Astrocyte of the spinal cord (primary cell): ENCODE data around the gene MOV10L1.

Experiments used
- DNase-seq: peaks from one replicate; pipeline ENCODE4 v3.0.0; 2011; ENCODE audit warnings: low read depth, low spot score
- H3K4me3 ChIP-seq: 2 replicates; pipeline ENCODE4 v1.5.1; 2011; ENCODE audit warnings: low read depth, mild to moderate bottlenecking, low read length, moderate library complexity
- CTCF ChIP-seq: IDR thresholded peaks from 2 replicates; pipeline ENCODE4 v1.5.1; 2012; ENCODE audit warnings: low read depth, mild to moderate bottlenecking, low read length, inconsistent platforms
- in situ Hi-C: cut with HindIII; loops from 2 replicates; pipeline ENCODE4 v1.10.0; 2017; ENCODE audit warnings: low sequenced_read_pairs

MOV10L1 gene

GRCh38 chr22:50067244-50067643, 22.6 kb upstream of the MOV10L1 start:
- no peak overlapping the region for H3K4me3 ChIP-seq
- TF ChIP-seq CTCF, result no peak
- in situ Hi-C loops, result no loop called here
- DNase-seq, result no peak

DNA sequence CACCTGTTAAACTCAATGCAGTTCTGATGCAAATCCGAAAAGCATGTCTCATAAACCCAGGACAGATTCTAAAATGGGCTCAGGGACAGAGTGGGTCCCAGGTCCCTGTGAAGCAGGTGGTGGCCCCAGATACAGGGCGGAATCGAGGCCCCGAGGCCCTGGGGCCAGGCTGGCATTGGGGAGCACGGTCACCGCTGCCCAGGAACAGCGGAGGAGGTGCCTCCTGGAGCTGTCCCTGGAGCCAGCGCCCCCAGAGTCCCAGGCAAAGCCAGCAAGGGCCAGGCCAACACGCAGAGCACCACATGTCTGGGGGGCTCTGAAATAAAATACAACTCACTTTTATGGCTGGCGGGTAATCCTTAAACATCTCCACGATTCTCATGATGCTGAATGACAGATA, 21.7 kb upstream of the MOV10L1 start:
- in situ Hi-C loops, result no loop called here
- no peak overlapping the region for H3K4me3 ChIP-seq
- no peak for DNase-seq
- no peak for TF ChIP-seq CTCF

DNA sequence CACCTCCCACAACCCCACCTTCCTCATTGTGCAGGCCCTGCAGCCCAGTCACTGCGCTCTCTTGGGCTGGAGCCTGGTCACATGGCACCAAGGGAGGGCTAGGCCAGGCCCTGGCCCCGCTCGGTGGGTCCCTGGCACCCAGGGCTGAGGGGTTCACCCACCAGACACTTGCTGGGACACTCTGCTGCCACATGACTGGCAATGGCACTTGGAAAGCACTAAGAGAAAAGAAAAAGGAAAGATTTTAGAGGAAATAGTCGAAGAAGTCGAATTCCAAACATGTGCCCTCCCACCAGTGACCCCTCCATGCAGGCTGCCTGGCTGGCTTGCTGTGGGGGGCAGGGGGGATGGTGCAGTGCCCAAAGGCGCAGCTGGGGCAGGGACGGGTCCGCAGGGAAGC, 19.4 kb upstream of the MOV10L1 start:
- no peak for TF ChIP-seq CTCF
- no peak overlapping the region for H3K4me3 ChIP-seq
- DNase-seq, result no peak
- in situ Hi-C loops, result no loop called here

DNA sequence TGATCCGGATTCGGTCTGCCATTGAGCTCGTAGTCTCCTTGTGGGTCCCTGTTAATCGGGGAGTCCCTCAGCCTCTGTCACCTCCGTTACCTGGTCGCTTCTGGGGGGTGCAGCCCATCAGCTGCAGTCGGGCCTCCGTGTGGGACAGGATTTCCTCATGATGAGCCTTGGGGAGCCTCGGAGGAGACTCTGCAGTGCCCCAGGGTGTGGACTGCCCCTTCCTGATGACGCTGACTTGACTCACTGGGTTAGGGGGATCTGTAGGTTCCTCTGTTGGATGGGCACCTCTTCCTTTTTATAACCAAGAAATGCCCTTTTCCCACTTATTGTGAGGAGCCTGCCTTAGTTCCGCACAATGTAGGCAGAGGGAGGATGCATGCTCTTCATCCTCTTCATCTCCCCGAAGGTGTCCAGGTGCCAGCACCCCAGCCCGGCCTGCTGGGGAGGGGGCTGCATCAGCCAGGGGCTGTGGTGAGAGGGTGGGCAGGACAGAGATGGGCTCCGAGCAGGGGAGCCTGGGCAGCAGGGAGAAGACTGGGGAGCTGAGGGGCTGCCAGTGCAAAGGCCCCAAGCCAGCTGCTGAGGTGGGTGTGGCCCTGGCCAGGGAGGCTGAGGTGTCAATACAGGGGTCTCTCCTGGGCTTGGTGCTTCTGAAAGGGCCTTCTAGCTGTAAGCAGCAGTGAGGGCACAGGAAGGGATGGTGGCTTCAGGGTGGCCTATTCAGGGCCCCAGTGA, 18.2 kb upstream of the MOV10L1 start:
- TF ChIP-seq CTCF, result no peak
- in situ Hi-C loops, result no loop called here
- DNase-seq, result no peak
- no peak overlapping the region for H3K4me3 ChIP-seq

- in situ Hi-C loops, result no loop called here
- no peak for DNase-seq
- TF ChIP-seq CTCF, result no peak
- no peak overlapping the region for H3K4me3 ChIP-seq
Measured at GRCh38 chr22:50072167-50072555, 17.6 kb upstream of the MOV10L1 start.

- no peak for TF ChIP-seq CTCF
Measured at GRCh38 chr22:50072714-50073538, 16.9 kb upstream of the MOV10L1 start.

More at GRCh38 chr22:50072714-50073538, 16.9 kb upstream of the MOV10L1 start:
- no peak for DNase-seq
- in situ Hi-C loops, result no loop called here
- H3K4me3 ChIP-seq, result no peak overlapping the region
